GM19238 (cell line): ENCODE data around the gene UNC79.

Source experiments
- DNase-seq: peaks from one replicate; pipeline ENCODE4 v3.0.0; 2011; ENCODE audit warnings: low spot score; ENCODE audit not compliant: insufficient read length

Gene UNC79

GRCh38 chr14:93657875-93658274 lies 227.1 kb downstream of the UNC79 start:
- DNase-seq, result no peak

- no peak for DNase-seq
Observed at GRCh38 chr14:93663317-93663716, 232.6 kb downstream of the UNC79 start.

- DNase-seq, result no peak
Observed at GRCh38 chr14:93665169-93665568, 234.4 kb downstream of the UNC79 start.

- no peak for DNase-seq
Observed at GRCh38 chr14:93669632-93670031, 238.9 kb downstream of the UNC79 start.

- DNase-seq, result no peak
Observed at GRCh38 chr14:93674343-93674742, 243.6 kb downstream of the UNC79 start.

GRCh38 chr14:93675651-93676050 lies 244.9 kb downstream of the UNC79 start:
- no peak for DNase-seq

- no peak for DNase-seq
Observed at GRCh38 chr14:93676416-93676958, 245.7 kb downstream of the UNC79 start.

- DNase-seq, result no peak
Observed at GRCh38 chr14:93682459-93682858, 251.7 kb downstream of the UNC79 start.

- DNase-seq, result no peak
Observed at GRCh38 chr14:93683226-93683625, 252.5 kb downstream of the UNC79 start.

- DNase-seq, result no peak
Observed at GRCh38 chr14:93685121-93685895, 254.6 kb downstream of the UNC79 start.

- no peak for DNase-seq
Observed at GRCh38 chr14:93686268-93686667, 255.5 kb downstream of the UNC79 start.

GRCh38 chr14:93688239-93688666 lies 257.5 kb downstream of the UNC79 start:
- DNase-seq, result no peak

- DNase-seq, result no peak
Observed at GRCh38 chr14:93688820-93689219, 258.1 kb downstream of the UNC79 start.

GRCh38 chr14:93690146-93690545 lies 259.4 kb downstream of the UNC79 start:
- DNase-seq, result no peak

GRCh38 chr14:93691042-93691780 lies 260.5 kb downstream of the UNC79 start:
- no peak for DNase-seq

- no peak for DNase-seq
Observed at GRCh38 chr14:93693914-93694313, 263.2 kb downstream of the UNC79 start.

- no peak for DNase-seq
Observed at GRCh38 chr14:93700928-93701327, 270.2 kb downstream of the UNC79 start.

GRCh38 chr14:93701562-93701961 lies 270.8 kb downstream of the UNC79 start:
- DNase-seq, result no peak

- no peak for DNase-seq
Observed at GRCh38 chr14:93702946-93703345, 272.2 kb downstream of the UNC79 start.

GRCh38 chr14:93703941-93704340 lies 273.2 kb downstream of the UNC79 start:
- DNase-seq, result no peak

- no peak for DNase-seq
Observed at GRCh38 chr14:93705513-93706156, 274.9 kb downstream of the UNC79 start.

GRCh38 chr14:93706360-93706955 lies 275.7 kb downstream of the UNC79 start:
- DNase-seq, result no peak
